ENCODE results near the gene KCNQ1. TPM values are rescaled to one million over a fixed set of nuclear protein-coding genes. Genes with fewer than 3 reads are reported as not detected.
A peak's percentile ranks its signal among the peaks of the same experiment; 100 is the strongest.

The KCNQ1 gene
- total RNA-seq, 1 experiment from 2014 or later, result 1.0 TPM

DNA sequence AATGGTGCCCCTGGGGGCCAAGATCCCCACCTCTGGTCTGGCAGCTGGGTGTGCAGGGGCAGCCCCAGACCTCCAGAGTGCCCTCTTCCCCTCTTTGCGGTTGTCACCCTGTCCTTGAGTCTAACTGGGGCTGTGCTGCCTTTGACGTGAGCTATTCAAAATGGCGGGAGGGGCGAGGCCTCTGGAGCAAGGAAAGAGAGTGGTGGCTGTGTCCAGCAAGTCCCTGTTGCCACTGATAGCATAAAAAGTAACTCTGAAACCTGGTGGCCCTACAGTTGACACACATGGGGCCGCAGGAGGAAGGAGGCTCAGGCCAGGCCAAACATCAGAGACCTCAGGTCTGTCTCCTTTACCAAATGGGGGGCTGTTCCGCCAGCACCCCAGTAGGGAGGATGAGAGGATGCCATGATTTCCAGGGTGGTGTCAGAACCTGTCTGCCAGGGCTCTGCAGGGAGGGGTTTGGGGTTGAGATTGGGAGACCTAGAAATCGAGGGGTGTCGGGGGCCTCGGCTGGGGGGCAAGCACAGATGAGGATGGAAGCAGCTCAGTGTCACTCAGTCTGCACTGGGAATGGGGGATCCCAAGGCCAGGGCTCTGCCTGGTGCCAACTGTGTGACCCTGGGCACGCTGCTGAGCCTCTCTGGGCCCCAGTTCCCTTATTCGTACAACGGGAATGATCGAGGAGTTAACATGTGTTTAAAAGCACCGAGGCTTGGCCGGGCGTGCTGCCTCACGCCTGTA is 304.2 kb downstream of the KCNQ1 start:
- H3K27ac Mint-ChIP-seq (ENCODE audit: unreplicated experiment), result no peak overlapping the region
- intact Hi-C loops (cut with micrococcal nuclease; ENCODE audit: unreplicated experiment), result no loop called here

GRCh38 chr11:2750101-2750681 is 305.4 kb downstream of the KCNQ1 start:
- no peak overlapping the region for H3K27ac Mint-ChIP-seq (ENCODE audit: unreplicated experiment)
- H3K27me3 ChIP-seq (replicated peaks; ENCODE audit: control insufficient read depth, insufficient read depth, low read length), result no peaks in the 10 kb centered on the region
- POLR2A ChIA-PET, result no interaction called here

More for the DNA sequence above, 304.2 kb downstream of the KCNQ1 start:
- H3K36me3 ChIP-seq (ENCODE audit: control insufficient read depth, insufficient read depth, low read length), result no peaks in the 10 kb centered on the region
- BruUV-seq (replicated peaks), result no TSS peak
- no peaks in the 10 kb centered on the region for H3K36me3 Mint-ChIP-seq (ENCODE audit: insufficient read depth, unreplicated experiment)
- H3K4me3 ChIP-seq (ENCODE audit: low read depth, low read length), result no peak overlapping the region
- no peaks in the 10 kb centered on the region for H3K4me1 Mint-ChIP-seq (ENCODE audit: low read depth, unreplicated experiment)
- H3K9me3 ChIP-seq, result no peaks in the 10 kb centered on the region; the same call in 1 of the 2 replicates
- no peaks in the 10 kb centered on the region for H3K27me3 Mint-ChIP-seq (ENCODE audit: insufficient read depth, unreplicated experiment)
- no peaks in the 10 kb centered on the region for H3K27me3 ChIP-seq (replicated peaks; ENCODE audit: control insufficient read depth, insufficient read depth, low read length)
- no peak overlapping the region for H3K4me3 Mint-ChIP-seq (ENCODE audit: unreplicated experiment)
- no peaks in the 10 kb centered on the region for H3K9me3 Mint-ChIP-seq (ENCODE audit: unreplicated experiment)
- peaks cover 5% of the 10 kb centered on the region; the same call in 1 of the 2 replicates for H3K4me1 ChIP-seq
- CTCF ChIA-PET, result no interaction called here
- no peak for TF ChIP-seq CTCF (IDR thresholded peaks at IDR 0.05; ENCODE audit: insufficient read depth in 1 of 2, low read depth in 1 of 2, low read length in 1 of 2, severe bottlenecking in 1 of 2, unreplicated experiment in 1 of 2)
- peak in 1 of 2 experiments; percentile 23 for DNase-seq
- POLR2A ChIA-PET, result no interaction called here

More at GRCh38 chr11:2750101-2750681, 305.4 kb downstream of the KCNQ1 start:
- Histone ChIP-seq H3K4me1 (peaks cover 5% of the 10 kb centered on the region; the same call in 1 of the 2 replicates), H3K4me3 (ENCODE audit: low read depth, low read length) (no peak overlapping the region), H3K9me3 (peaks cover 3% of the 10 kb centered on the region; the same call in 1 of the 2 replicates), H3K36me3 (ENCODE audit: control insufficient read depth, insufficient read depth, low read length) (no peaks in the 10 kb centered on the region)
- Mint-ChIP-seq H3K36me3 (ENCODE audit: insufficient read depth, unreplicated experiment) (no peaks in the 10 kb centered on the region), H3K27me3 (ENCODE audit: insufficient read depth, unreplicated experiment) (no peaks in the 10 kb centered on the region), H3K4me1 (ENCODE audit: low read depth, unreplicated experiment) (no peaks in the 10 kb centered on the region), H3K9me3 (ENCODE audit: unreplicated experiment) (no peaks in the 10 kb centered on the region), H3K4me3 (ENCODE audit: unreplicated experiment) (no peak overlapping the region)
- CTCF ChIA-PET, result no interaction called here
- no peak for TF ChIP-seq CTCF (IDR thresholded peaks at IDR 0.05; ENCODE audit: insufficient read depth in 1 of 2, low read depth in 1 of 2, low read length in 1 of 2, severe bottlenecking in 1 of 2, unreplicated experiment in 1 of 2)
- BruUV-seq (replicated peaks), result no TSS peak
- DNase-seq, result peak in 1 of 2 experiments; percentile 32
- intact Hi-C loops (cut with micrococcal nuclease; ENCODE audit: unreplicated experiment), result no loop called here

All from Caco-2 (cell line).